ENCODE data around the gene ENTPD2. TPM values are rescaled to one million over a fixed set of nuclear protein-coding genes. Genes with fewer than 3 reads are reported as not detected.
A peak's percentile ranks its signal among the peaks of the same experiment; 100 is the strongest.

The ENTPD2 gene
- total and polyA plus RNA-seq, 2 donors (not counting 3 experiments of a cell fraction or from before 2014, with no cell fraction given): not detected

GRCh38 chr9:137078701-137079400 is 25.0 kb upstream of the ENTPD2 start:
- dilution Hi-C loops (cut with MboI; ENCODE audit: extremely low pct_ligation_motif_present, low sequenced_read_pairs): no loop called here
- H3K9ac ChIP-seq (replicated peaks; ENCODE audit: extremely low read depth, insufficient read depth, low read length): no peak overlapping the region
- POLR2A ChIA-PET: no interaction called here

More at GRCh38 chr9:137078701-137079400, 25.0 kb upstream of the ENTPD2 start:
- intact Hi-C loops (cut with micrococcal nuclease): no loop called here
- H4K20me1 ChIP-seq (replicated peaks; ENCODE audit: control insufficient read depth, extremely low read depth, insufficient read depth, low read length): no peaks in the 10 kb centered on the region
- CTCF ChIA-PET: interaction anchor here (3.7 kb wide), 1 partner anchor 12 kb away, joined by 29 read pairs; no protein-coding TSS in a partner anchor
- no peak overlapping the region for H3K4me2 ChIP-seq (ENCODE audit: insufficient read depth, low read length)
- no peak overlapping the region for H2AFZ ChIP-seq (ENCODE audit: low read depth, low read length)
- H3K4me1 ChIP-seq (ENCODE audit: control insufficient read depth, extremely low read depth, insufficient read depth, low read length): peaks cover 15% of the 10 kb centered on the region
- DNase-seq (ENCODE audit: low read depth, low spot score): no peak
- H3K27me3 ChIP-seq (ENCODE audit: control insufficient read depth in 2 of 2, insufficient read depth in 2 of 2, low read length in 2 of 2): no peaks in the 10 kb centered on the region
- H3K9me3 ChIP-seq (replicated peaks; ENCODE audit: control insufficient read depth, insufficient read depth, low read length): no peaks in the 10 kb centered on the region
- peak overlapping the region in 1 of 3 experiments; percentile 88 for H3K4me3 ChIP-seq (replicated peaks in 1 of 3; ENCODE audit: insufficient read depth in 1 of 3, low read depth in 1 of 3, low read length in 3 of 3)
- peaks cover 6% of the 10 kb centered on the region for H3K79me2 ChIP-seq (ENCODE audit: control insufficient read depth, insufficient read depth, low read length)
- no peaks in the 10 kb centered on the region for H3K9me1 ChIP-seq (replicated peaks; ENCODE audit: control insufficient read depth, extremely low read depth, insufficient read depth, low read length)
- FAIRE-seq: no peak
- no peak for TF ChIP-seq POLR2A (IDR thresholded peaks at IDR 0.05; ENCODE audit: low read depth, low read length)
- TF ChIP-seq FOS (IDR thresholded peaks at IDR 0.05; ENCODE audit: borderline replicate concordance, insufficient read depth, low read length): no peak
- TF ChIP-seq EZH2 (IDR thresholded peaks at IDR 0.05; ENCODE audit: borderline replicate concordance, low read depth, low read length, severe bottlenecking): no peak
- no peak for TF ChIP-seq GATA2 (IDR thresholded peaks at IDR 0.05; ENCODE audit: insufficient read depth, insufficient read length, low read depth, low read length)
- TF ChIP-seq, protein P1, sequence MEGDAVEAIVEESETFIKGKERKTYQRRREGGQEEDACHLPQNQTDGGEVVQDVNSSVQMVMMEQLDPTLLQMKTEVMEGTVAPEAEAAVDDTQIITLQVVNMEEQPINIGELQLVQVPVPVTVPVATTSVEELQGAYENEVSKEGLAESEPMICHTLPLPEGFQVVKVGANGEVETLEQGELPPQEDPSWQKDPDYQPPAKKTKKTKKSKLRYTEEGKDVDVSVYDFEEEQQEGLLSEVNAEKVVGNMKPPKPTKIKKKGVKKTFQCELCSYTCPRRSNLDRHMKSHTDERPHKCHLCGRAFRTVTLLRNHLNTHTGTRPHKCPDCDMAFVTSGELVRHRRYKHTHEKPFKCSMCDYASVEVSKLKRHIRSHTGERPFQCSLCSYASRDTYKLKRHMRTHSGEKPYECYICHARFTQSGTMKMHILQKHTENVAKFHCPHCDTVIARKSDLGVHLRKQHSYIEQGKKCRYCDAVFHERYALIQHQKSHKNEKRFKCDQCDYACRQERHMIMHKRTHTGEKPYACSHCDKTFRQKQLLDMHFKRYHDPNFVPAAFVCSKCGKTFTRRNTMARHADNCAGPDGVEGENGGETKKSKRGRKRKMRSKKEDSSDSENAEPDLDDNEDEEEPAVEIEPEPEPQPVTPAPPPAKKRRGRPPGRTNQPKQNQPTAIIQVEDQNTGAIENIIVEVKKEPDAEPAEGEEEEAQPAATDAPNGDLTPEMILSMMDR (IDR thresholded peaks at IDR 0.05; ENCODE audit: extremely low read depth in 1 of 2, insufficient read depth in 1 of 2, low read depth in 1 of 2, low read length in 2 of 2): no peak
- no peak for TF ChIP-seq POLR2AphosphoS5 (IDR thresholded peaks at IDR 0.05; ENCODE audit: insufficient read depth, low read depth, low read length)
- TF ChIP-seq JUN (IDR thresholded peaks at IDR 0.05; ENCODE audit: borderline replicate concordance, insufficient read depth, insufficient read length, low read depth): no peak
- TF ChIP-seq MYC (IDR thresholded peaks at IDR 0.05; ENCODE audit: low read depth, low read length): no peak
- TF ChIP-seq, protein P2, sequence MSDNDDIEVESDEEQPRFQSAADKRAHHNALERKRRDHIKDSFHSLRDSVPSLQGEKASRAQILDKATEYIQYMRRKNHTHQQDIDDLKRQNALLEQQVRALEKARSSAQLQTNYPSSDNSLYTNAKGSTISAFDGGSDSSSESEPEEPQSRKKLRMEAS (IDR thresholded peaks at IDR 0.05; ENCODE audit: insufficient read depth, insufficient read length): no peak
- no peak overlapping the region for H3K27ac ChIP-seq (ENCODE audit: insufficient read depth, low read depth, low read length)
- peaks cover 0 to 32% of the 10 kb centered on the region in 2 experiments for H3K36me3 ChIP-seq (ENCODE audit: control insufficient read depth in 2 of 2, extremely low read depth in 1 of 2, insufficient read depth in 2 of 2, low read length in 2 of 2)
- no TSS peak for BruUV-seq (replicated peaks)
